ENCODE data around the gene DOCK2. TPM values are rescaled to one million over a fixed set of nuclear protein-coding genes. Genes with fewer than 3 reads are reported as not detected.

The DOCK2 gene
- total RNA-seq, 4 donors from 2014 or later: 0.32 to 5.3 (median 2.7) TPM

DNA sequence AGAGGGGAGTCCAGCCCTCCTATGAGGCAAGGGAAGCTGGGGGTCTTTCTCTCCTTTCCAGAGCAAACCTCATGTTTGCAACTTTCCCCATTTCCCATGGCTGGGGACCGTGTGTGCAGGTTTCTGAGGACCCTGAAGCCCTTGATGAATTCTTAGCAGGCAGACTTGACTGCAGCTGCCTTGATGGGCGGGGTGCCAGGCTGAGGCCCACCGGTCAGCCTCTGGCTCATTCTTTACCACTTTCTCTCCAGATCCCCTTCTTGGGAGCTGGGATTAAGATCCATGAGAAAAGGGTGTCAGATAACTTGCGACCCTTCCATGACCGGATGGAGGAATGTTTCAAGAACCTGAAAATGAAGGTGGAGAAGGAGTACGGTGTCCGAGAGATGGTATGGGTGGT, 438.6 kb downstream of the DOCK2 start:
- DNase-seq: no peak
- H3K27ac ChIP-seq: no peak overlapping the region
- H3K27me3 ChIP-seq: no peaks in the 10 kb centered on the region
- H3K36me3 ChIP-seq: no peaks in the 10 kb centered on the region
- H3K4me3 ChIP-seq: no peak overlapping the region
- intact Hi-C loops (cut with DNase I; ENCODE audit: low total_unique reads) (no loop called here), in situ Hi-C loops (cut with MboI; ENCODE audit: low sequenced_read_pairs in 4 of 4) (no loop called here)
- H3K4me1 ChIP-seq: no peaks in the 10 kb centered on the region
- H3K9me3 ChIP-seq: no peaks in the 10 kb centered on the region
- TF ChIP-seq, protein P1, sequence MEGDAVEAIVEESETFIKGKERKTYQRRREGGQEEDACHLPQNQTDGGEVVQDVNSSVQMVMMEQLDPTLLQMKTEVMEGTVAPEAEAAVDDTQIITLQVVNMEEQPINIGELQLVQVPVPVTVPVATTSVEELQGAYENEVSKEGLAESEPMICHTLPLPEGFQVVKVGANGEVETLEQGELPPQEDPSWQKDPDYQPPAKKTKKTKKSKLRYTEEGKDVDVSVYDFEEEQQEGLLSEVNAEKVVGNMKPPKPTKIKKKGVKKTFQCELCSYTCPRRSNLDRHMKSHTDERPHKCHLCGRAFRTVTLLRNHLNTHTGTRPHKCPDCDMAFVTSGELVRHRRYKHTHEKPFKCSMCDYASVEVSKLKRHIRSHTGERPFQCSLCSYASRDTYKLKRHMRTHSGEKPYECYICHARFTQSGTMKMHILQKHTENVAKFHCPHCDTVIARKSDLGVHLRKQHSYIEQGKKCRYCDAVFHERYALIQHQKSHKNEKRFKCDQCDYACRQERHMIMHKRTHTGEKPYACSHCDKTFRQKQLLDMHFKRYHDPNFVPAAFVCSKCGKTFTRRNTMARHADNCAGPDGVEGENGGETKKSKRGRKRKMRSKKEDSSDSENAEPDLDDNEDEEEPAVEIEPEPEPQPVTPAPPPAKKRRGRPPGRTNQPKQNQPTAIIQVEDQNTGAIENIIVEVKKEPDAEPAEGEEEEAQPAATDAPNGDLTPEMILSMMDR (IDR thresholded peaks at IDR 0.05 in 4 of 5, conservative IDR thresholded peaks at IDR 0.05 in 1 of 5): no peak
- TF ChIP-seq POLR2A (IDR thresholded peaks at IDR 0.05): no peak
- ATAC-seq: no peak

DNA sequence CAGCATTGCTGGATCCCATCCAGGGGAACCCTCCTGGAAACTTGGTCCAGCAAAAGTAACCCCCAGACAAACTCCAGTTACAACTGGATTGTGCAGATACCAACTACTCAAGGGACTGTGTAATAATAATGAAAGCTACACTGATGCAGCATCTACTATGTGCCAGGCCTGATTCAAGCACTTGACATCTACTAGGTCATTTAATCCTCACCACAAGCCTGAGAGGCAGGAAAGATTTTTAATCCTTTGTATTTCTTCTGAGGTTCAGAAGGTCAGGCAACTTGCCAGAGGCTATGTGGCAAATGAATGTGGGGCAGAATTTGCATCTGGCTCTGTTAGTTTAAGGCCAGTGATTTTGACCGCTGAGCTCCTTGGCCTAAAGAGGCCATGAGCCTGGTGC, 439.1 kb downstream of the DOCK2 start:
- no peaks in the 10 kb centered on the region for H3K27me3 ChIP-seq
- in situ Hi-C loops (cut with MboI; ENCODE audit: low sequenced_read_pairs in 4 of 4): no loop called here
- H3K9me3 ChIP-seq: no peaks in the 10 kb centered on the region
- H3K27ac ChIP-seq: no peak overlapping the region
- no peak overlapping the region for H3K4me3 ChIP-seq
- no peak for DNase-seq
- no peaks in the 10 kb centered on the region for H3K36me3 ChIP-seq
- TF ChIP-seq, protein P1 (IDR thresholded peaks at IDR 0.05 in 4 of 5, conservative IDR thresholded peaks at IDR 0.05 in 1 of 5): no peak
- TF ChIP-seq POLR2A (IDR thresholded peaks at IDR 0.05): no peak
- intact Hi-C loops (cut with DNase I; ENCODE audit: low total_unique reads): no loop called here
- ATAC-seq: no peak
- no peaks in the 10 kb centered on the region for H3K4me1 ChIP-seq

DNA sequence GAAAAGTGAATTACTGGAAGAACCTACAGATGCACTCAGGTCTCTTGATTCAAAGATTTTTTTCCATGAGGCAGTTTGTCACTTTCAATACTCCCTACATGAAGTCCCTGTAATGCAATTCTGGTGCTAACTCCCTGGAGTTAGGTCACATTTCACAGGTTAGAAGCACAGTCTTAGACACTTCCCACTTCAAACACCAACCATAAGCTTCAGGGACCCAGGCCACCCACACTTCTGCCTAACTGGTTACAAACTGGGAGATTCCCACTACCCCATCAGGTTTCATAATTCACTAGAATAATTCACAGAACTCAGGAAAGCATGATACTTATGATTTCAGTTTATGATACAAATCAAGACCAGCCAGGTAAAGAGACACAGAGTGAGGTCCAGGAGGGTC, 439.7 kb downstream of the DOCK2 start:
- H3K9me3 ChIP-seq: no peaks in the 10 kb centered on the region
- DNase-seq (no peak), ATAC-seq (no peak)
- no peaks in the 10 kb centered on the region for H3K27me3 ChIP-seq
- H3K27ac ChIP-seq: no peak overlapping the region
- no peaks in the 10 kb centered on the region for H3K4me1 ChIP-seq
- intact Hi-C loops (cut with DNase I; ENCODE audit: low total_unique reads) (no loop called here), in situ Hi-C loops (cut with MboI; ENCODE audit: low sequenced_read_pairs in 4 of 4) (no loop called here)
- H3K36me3 ChIP-seq: no peaks in the 10 kb centered on the region
- no peak overlapping the region for H3K4me3 ChIP-seq
- no peak for TF ChIP-seq POLR2A (IDR thresholded peaks at IDR 0.05)
- TF ChIP-seq, protein P1 (IDR thresholded peaks at IDR 0.05 in 4 of 5, conservative IDR thresholded peaks at IDR 0.05 in 1 of 5): no peak

DNA sequence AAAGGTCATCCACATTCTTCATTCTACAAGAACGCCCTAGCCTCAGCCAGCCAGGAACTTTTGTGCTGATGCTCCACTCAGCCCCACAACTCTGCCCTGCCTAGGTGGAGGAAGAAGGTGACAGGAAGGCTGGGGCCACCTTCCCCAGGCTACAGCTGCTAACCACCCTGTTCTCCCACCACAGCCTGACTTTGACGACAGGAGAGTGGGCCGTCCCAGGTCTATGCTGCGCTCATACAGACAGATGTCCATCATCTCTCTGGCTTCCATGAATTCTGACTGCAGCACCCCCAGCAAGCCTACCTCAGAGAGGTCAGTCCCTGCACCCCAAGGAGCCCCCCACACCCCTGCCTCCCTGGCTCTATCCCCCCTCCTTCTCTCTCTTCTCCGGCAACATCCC, 440.5 kb downstream of the DOCK2 start:
- TF ChIP-seq POLR2A (IDR thresholded peaks at IDR 0.05): no peak
- TF ChIP-seq, protein P1 (IDR thresholded peaks at IDR 0.05 in 4 of 5, conservative IDR thresholded peaks at IDR 0.05 in 1 of 5): no peak
- H3K4me1 ChIP-seq: no peaks in the 10 kb centered on the region
- H3K9me3 ChIP-seq: no peaks in the 10 kb centered on the region
- intact Hi-C loops (cut with DNase I; ENCODE audit: low total_unique reads) (no loop called here), in situ Hi-C loops (cut with MboI; ENCODE audit: low sequenced_read_pairs in 4 of 4) (no loop called here)
- H3K36me3 ChIP-seq: no peaks in the 10 kb centered on the region
- no peak overlapping the region for H3K27ac ChIP-seq
- DNase-seq (no peak), ATAC-seq (no peak)
- H3K27me3 ChIP-seq: no peaks in the 10 kb centered on the region
- H3K4me3 ChIP-seq: no peak overlapping the region

DNA sequence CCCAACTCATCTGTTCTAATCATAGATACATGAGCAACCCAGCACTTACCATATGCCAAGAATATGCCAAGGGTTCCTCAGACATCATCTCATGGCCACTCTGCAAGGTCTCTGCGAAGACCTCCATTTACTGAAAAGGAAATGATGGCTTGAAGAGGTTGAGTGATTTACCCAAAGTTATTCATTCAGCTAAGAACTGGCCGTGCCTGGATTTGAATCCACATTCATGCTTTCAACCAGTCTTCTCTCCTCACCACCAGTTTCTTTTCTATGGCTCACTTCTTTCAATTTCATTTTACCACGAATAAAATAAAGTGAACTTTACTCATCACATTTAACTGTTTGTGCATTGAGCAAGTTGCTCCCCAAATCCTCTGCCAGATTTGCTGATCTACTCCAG, 441.4 kb downstream of the DOCK2 start:
- Histone ChIP-seq H3K27me3 (no peaks in the 10 kb centered on the region), H3K4me3 (no peak overlapping the region), H3K9me3 (no peaks in the 10 kb centered on the region), H3K4me1 (no peaks in the 10 kb centered on the region), H3K36me3 (no peaks in the 10 kb centered on the region), H3K27ac (no peak overlapping the region)
- intact Hi-C loops (cut with DNase I; ENCODE audit: low total_unique reads) (no loop called here), in situ Hi-C loops (cut with MboI; ENCODE audit: low sequenced_read_pairs in 4 of 4) (no loop called here)
- no peak for TF ChIP-seq POLR2A (IDR thresholded peaks at IDR 0.05)
- TF ChIP-seq, protein P1 (IDR thresholded peaks at IDR 0.05 in 4 of 5, conservative IDR thresholded peaks at IDR 0.05 in 1 of 5): no peak
- no peak for ATAC-seq
- DNase-seq: no peak
